Putamen (tissue), 1 donor: Measurements from ENCODE around the gene PLCH2.

Source experiments
- DNase-seq: peaks from one replicate; pipeline ENCODE4 v3.0.0-alpha.2; 2016; ENCODE audit warnings: low spot score

The PLCH2 gene

DNA sequence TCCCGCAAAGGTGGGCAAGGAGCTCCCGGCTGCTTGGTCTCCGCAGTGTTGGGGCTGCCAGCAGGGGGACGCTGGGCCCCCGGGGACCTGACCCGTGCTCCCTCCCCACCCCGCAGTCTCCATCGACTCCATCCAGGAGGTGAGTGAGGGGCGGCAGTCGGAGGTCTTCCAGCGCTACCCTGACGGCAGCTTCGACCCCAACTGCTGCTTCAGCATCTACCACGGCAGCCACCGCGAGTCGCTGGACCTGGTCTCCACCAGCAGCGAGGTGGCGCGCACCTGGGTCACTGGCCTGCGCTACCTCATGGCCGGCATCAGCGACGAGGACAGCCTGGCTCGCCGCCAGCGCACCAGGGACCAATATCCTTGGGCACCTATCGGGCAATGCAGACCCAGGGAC, 3.5 kb downstream of the PLCH2 start:
- no peak for DNase-seq

DNA sequence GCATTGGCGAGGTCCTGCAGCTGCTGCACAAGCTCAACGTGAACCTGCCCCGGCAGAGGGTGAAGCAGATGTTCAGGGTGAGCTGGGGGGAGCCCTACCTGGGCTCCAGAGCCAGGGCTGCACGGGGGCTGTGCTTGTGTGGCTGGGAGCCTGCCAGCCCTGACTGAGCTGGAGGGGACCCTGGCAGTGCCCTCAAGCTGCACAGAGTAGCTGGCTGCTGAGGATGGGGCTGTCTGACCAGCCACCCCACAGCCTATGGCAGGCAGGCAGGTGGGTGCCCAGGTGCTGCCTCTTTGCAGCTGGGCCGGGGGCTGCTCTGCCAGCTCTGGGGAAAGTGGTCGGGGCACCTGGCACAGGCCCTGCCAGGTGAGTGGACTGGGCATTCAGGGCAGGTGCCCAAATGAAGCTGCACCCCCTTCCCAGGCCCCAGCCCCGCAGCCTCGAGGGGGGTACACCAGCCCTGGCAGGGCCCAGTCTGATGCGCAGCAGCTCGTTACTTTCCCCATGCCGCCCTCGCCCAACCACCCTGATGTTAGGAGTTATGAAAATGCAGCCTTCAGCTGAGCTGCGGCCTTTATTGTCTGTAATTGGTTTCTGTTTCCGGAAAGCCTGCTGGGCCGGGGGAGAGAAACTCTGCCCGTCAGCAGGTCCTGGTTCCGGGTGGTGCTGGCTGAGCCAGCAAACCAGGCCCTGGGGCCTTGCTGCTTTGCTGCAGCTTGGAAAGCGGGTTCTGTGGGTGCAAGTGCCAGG, 4.3 kb downstream of the PLCH2 start:
- DNase-seq = no peak

DNA sequence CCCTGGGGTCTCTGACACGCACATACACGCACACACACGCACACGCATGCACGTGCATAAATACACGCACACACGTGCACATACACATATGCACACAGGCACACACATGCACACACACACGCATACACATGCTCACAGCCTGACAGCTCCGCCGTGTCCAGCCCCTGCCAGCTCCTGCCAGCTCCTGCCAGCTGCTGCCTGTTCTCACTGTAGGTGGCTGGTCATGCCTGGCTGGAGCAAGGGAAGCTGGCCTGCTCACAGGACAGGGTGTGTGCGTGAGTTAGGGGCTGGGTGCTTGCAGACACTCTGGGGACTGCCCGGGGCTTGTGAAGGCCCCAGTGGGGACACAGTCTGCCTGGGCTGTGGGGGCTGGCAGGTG, 4.9 kb downstream of the PLCH2 start:
- no peak for DNase-seq

DNA sequence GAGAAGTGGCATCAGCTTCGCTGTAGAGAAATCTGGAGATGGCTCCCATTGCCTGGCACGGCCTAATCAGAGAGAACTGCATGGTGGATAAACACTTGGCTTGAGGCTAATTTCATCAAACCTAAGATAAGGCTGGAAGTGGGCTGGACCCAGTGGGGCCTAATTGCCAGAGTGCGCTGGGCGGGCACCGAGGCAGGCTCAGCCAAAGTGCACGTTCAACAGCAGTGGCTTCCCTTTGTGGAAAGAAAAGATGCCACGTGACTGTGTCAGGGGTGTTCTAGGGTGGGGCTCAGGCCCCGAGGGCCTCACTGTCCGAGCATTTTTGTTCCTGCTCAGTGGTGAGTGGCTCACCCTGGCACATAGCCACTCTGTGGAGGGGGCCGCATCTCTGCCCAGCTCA, 5.8 kb downstream of the PLCH2 start:
- DNase-seq = no peak

DNA sequence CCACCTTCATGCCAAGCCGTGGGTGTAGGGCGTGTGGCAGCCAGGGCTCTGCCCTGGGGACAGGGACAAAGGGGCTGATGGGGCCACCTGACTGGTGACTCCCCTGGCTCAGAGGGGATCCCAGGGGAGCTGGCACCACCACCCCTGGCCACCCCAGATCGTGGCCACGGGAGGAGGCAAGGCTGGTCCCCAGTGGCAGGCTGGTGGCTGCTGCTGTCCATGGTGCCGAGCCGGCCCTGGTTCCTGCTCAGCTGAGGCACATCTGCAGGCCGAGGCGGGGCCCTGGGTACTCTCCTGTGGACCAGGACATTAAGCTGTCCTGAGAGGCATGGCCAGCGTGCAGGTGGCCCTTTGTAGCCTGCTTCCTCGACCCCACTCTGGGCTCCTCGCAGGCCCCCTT, 6.5 kb downstream of the PLCH2 start:
- DNase-seq = no peak

DNA sequence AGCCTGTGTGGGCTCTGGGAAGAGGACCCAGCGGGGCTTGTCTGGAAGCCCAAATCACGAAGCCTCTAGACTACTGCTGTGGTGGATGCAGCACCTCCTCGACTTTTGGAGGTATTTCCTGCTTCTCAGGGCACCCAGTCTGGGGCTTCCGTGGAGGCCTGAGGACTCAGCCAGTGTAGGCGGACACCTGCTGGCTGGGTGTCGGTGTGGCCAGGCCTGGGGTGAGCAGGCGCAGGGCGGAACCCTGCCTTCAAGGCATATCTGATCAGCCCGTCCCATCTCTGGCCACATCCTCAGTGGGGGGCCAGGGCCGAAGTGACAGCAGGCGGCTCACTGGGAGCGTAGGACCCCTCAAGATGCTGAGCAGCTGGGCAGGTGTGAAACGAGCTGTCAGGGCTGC, 6.9 kb downstream of the PLCH2 start:
- no peak for DNase-seq

DNA sequence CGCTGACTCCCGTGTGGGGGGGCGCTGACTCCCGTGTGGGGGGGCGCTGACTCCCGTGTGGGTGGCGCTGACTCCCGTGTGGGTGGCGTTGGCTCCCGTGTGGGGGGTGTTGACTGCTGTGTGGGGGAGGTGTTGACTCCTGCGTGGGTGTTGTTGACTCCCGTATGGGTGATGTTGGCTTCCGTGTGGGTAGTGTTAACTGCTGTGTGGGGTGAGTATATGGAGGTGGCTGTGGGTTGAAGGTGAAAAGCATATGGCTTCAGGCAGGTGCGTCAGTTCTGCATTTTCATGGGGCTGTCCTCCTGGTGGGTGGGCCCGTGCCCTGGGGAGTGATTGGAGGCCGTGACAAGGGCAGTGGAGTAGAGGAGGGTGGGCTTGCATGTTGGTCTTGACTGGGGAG, 7.9 kb downstream of the PLCH2 start:
- DNase-seq = no peak

DNA sequence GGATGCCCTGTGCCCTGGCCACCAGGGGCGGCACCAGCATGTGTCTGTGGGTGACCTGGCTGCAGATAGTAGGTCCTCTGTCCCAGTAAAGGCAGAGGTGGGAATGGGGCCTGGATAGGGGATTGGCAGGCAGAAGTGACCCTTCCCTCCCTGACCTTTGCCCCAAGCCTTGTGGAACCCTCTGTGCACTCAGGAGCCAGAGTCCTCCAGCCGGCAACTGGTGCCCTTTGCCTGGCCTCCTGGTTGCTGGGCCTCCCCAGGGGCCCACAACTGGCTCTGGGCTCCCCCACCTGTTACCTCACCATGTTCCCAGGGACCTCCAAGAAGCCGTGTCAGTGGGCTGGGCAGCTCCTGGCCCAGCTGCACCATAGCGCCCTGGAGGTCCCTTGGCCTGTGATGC, 10.0 kb downstream of the PLCH2 start:
- no peak for DNase-seq

DNA sequence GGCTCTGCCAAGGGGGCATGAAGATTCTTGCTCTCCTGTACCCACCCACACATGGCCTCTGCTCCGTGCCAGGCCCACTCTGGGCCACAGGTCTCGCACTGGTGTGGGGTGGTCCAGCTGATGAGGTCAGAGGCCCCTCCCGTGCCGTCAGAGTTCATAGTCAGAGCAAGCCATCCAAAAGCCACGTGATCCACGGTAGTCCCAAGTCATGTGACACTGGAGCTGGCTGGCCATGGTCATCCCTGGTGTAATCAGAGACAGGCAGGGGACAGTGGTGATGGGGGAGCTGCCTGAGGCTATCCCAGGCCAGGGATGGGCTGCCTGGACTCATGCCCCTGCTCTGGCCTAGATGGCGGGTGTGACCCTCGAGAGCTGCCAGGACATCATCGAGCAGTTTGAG, 10.5 kb downstream of the PLCH2 start:
- no peak for DNase-seq

DNA sequence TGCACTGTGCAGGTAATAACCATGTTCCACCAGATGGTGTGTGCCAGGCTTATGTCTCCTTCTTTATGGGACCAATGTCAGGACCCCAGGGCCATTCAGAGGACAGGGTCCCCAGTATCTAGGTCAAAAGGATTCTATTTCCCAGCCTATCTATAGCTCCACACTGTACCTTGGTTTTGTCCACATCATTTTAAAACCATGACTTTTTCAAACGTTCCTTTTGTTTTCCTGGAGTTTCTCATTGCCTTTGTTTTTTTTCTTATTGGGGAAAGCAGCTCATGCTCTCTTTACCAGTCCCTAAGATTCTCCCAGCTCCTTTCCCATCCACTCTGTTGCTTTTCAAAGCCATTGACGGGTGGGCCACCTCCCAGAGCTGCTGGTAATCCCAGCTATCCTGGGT, 12.6 kb downstream of the PLCH2 start:
- no peak for DNase-seq

DNA sequence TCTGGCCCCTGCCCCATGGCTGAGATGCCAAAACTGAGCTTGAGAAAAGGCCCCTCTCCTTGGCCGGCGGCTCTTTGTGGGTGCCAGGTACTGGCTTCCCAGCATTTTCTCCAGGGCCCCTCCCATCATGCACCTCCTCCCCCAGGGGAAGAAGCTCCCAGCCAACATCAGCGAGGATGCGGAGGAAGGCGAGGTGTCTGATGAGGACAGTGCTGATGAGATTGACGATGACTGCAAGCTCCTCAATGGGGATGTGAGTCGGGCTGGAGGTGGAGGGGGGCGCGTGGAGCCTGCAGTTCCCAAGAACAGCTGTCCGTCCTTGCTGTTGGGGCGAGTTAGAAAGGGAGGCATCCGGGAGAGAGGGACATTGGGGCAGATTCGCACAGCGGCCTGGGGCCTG, 13.5 kb downstream of the PLCH2 start:
- DNase-seq = peak; percentile 74

DNA sequence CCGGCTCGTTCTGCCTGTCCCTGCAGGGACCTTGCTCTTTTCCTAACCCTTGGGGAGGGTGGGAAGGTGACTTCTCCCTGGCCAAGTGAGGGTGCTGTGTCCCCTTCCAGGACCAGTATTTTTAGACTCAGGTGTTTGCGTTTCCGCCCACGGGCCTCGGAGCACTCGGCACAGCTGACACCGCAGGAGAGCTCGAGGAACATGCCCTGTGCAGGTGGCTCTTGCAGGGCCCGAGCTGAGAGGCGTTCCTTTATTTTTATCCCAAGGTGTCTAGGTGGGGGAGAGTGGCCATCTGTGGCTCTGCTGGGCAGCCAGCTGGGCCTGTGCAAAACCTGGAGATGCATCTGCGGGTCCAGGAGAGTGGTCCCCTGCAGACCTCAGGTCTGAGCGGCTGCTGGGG, 16.0 kb downstream of the PLCH2 start:
- peak; percentile 27 for DNase-seq

DNA sequence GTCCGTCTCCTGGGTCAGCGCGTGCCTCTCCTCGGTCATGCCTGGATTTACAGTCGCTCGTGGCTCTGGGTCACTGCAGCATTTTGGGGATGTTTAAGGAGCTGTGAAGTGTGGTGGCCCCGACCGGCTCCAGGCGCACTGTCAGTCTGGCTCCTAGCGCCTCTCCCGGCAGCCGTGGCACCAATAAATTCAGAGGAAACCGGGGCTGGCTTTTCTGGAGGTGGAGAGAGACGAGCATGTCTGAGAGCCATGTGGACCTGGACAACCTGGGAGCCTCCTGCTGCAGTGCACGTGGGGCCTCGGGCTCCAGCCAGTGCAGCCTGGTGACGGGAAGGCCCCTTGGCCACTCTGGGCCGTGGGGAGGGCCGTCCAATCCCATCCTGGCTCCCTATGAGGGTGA, 17.1 kb downstream of the PLCH2 start:
- DNase-seq = no peak

DNA sequence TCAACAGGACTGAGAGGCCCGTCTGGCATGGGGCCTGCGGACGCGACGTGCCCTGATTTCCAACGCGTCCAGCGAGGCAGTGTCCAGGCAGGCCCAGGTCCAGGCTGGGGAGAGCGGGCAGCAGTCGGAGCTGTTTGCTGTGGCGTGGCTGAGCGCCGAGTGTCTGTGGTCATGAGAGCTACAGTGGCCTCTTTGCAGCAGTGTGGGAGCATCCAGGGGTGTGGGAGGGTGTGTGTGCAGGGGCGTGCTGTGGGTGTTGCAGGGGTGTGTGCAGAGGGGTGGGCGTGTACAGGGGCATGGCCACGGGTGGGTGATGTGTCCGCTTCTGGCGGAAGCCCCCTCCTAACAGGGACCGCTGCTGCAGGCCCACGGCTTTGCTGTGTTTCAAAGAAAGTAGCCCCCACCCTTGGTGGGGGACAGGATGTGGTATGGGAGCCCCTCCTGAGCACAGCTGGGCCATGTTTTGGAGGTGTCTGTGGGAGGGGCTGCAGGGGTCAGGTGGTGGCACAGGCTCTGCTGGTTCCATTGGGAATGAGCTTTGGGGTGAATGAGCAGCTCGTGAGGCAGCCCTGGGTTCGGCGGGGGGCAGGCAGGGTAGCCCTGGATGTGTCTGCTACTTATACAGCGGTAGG, 17.7 kb downstream of the PLCH2 start:
- peak; percentile 88 for DNase-seq

DNA sequence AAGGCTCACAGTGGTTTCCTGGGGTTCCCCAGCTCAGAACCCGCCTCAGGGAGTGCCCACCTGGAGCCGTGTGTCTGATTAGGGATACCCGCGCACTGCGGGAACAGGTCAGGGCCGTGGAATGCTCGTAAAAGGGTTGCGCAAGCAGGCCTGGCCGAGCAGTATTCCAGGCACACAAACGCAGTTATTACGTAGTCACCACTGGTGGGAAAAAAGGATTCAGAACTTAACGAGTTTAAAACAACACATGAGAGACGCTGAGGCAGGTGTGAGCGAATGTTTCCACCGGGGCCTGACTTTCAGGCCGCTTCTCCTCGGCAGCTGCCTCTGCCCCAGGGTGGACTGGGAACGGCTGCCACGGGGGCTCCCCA, 18.2 kb downstream of the PLCH2 start:
- no peak for DNase-seq

DNA sequence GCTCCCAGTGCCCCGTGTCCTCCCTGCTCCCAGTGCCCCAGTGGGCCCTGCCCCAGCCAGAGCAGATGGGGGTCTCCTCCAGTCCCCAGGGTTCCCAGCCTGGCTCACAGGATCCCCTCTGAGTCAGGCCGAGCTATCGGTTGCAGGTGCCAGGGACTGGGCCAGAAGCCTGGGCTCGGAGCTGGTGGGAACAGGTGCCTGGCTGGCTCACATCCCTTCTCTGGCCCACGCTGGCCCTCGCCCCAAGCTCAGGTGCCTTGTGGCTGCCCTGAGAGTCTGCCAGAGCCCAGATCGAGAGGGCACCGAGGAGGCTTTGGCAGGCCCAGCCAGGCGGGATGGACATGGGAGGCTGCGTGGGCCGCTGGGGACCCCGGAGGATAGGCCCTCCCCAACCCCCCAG, 18.9 kb downstream of the PLCH2 start:
- DNase-seq = no peak

DNA sequence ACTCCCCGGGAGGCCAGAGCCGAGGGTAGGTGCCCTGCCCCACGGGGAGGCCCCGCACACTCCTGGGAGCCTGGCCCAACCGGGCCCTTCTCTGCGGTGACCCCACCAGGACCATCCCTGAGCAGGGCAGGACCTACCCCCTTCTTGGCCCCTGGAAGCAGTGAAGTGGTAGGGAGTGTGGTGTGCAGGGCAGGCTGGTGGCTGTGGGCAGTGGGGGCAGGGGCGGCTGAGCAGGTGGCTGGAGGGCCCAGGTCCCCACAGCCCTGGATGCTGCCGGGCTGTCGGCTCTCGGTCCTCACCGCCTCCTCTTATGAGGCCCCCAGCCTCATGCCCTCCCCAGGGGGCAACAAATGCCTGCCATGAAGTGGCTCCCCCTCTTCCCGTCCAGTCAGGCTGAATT, 19.5 kb downstream of the PLCH2 start:
- no peak for DNase-seq

DNA sequence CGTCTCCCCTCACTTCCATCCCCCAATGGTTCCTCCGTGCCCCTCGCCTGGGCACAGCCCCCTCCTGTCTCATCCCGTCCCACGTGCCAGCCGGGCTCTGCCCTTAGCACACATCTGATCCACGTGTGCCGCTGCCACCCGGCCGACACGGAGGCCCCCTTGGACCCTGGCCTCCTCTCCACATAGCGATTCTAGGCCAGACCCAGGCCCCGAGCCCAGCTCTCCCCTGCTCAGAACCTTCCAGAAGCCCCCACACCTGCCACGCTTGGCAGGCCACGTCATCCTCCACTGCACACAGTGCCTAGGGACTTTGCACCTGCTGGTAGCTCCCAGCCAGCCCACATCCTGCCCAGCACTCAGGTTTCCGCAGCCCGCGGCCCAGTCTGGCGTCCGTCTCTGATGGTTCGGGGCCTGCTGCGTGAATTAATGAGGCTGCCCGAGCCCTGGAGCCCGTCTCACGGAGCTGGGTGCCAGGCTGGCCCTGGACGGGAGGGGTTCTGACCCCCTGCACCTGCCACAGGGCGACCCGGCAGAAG, 20.1 kb downstream of the PLCH2 start:
- DNase-seq = no peak

DNA sequence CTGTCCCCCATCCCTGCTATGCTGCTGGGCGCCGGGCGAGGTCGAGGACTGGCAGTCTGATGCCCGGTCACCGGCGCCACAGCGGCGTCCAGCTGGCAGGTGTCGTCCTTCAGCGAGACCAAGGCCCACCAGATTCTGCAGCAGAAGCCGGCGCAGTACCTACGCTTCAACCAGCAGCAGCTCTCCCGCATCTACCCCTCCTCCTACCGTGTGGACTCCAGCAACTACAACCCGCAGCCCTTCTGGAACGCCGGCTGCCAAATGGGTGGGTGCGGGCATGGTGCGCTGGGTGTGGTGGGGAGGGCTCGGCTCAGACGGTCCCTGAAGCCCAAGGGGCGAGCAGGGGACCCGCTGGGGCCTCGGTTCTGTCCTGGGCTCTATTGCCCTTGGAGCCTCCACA, 20.7 kb downstream of the PLCH2 start:
- no peak for DNase-seq

DNA sequence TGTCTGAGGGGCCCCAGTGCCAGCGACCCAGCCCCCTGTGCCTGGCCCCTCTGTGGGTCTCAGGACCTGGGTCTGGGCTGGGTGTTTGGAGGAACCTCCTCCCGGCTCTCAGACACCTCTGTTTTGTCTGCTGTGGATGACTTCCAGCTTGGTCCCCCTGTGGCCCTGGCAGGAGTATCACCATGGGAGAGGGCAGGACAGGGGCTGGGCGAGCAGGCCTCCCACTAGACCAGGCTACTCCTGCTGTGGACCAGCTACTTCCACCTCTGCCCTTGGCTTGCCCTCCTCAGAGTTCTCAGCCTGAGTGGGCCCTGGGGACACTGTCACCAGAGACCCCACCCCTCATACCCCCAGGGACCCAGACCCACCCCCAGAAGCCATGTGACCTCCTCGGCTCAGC, 21.8 kb downstream of the PLCH2 start:
- DNase-seq = no peak

DNA sequence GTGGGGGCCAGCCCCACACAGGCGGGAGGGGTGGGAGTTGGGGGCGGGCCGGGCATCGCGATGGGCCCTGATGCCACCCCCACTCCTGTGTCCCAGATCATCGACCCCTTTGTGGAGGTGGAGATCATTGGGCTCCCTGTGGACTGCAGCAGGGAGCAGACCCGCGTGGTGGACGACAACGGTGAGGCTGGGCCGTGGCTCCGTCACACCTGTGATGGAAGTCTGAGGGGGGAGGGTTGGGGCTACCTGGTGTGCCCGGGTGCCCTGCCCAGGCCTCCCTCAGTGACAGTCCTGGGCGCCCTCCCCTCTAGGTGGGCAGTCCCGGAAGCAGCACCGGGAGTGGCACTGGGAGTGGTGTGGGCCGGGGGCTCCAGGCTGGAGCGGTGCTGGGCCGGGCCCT, 22.6 kb downstream of the PLCH2 start:
- no peak for DNase-seq

DNA sequence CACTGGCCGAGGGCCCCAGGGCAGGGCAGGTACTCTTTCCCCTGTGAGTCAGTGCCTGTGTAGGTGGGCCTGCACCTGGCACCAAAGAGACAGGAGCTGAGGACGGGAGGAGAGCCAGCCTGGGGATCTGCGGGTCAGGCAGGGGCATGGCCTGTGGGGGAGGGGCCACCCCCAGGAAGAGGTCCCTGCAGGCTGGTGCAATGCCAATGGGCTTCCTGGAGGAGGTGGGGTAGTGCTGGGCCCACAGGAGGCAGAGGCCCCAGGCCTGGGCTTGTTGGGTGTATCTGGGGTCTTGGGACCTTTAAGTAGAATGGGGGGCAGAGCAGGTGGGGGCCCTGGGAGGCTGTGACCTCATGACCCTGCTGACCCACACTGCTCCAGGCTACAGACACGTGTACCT, 23.2 kb downstream of the PLCH2 start:
- no peak for DNase-seq

DNA sequence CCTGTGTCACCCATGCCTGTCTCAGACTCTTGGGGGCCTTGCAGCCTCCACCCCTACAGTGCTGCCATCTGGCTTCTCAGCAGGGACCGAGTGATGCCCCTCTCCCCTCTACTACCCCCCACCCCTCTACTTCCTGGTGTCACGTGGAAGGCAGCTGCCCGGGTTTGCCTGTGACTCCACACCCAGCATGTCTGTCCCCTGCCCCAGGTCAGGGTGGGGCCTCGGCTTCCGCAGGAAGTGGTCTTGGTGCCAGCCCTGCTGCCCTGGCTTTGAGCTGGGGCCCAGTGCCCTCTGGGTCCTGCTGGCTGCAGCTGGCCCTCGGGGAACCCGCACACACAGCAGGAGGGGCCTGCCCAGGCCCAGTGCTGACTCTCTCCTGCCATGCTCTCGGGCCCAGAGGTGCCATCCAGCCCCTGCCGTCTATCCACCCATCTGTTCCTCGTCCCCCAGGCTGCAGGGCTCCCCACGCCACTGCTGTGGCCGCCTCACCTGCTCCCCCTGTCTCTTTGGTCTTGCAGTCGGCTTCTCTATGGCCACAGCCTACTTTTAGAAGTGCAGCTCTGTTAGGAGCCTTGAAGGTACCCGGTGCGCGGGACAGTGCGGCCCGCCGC, 24.0 kb downstream of the PLCH2 start:
- DNase-seq = no peak
